WTC11 (cell line): ENCODE results near the gene ZKSCAN8. TPM values are rescaled to one million over a fixed set of nuclear protein-coding genes. Genes with fewer than 3 reads are reported as not detected.

ENCODE experiments used
- ATAC-seq: fragments of 200-7000 bp; cut with Tn5 transposase; 2 replicates; pipeline ENCODE4 v1.10.0; 2021; ENCODE audit warnings: mild to moderate bottlenecking, moderate library complexity
- CTCF ChIA-PET: fragments of 300-600 bp; sonication (Branson Sonifier 250); formaldehyde crosslinking; loops from one replicate; lab custom pipeline; 2021; ENCODE audit warnings: antibody characterized with exemption; lab: Charles Lee
- POLR2A ChIA-PET: fragments of 350-600 bp; sonication (Branson Sonifier 250); formaldehyde crosslinking; loops from one replicate; lab custom pipeline; 2021; ENCODE audit warnings: antibody characterized with exemption; lab: Charles Lee
- DNase-seq: peaks from one replicate; pipeline ENCODE4 v3.0.0; 2021; ENCODE audit warnings: low spot score
- H3K27ac Mint-ChIP-seq: 2 replicates; pipeline ENCODE4 v1.8.0; 2021; ENCODE audit warnings: mixed read lengths
- H3K27me3 Mint-ChIP-seq: 2 replicates; pipeline ENCODE4 v1.8.0; 2021; ENCODE audit warnings: low read depth, mild to moderate bottlenecking, moderate library complexity, mixed read lengths
- H3K36me3 Mint-ChIP-seq: 2 replicates; pipeline ENCODE4 v1.8.0; 2021; ENCODE audit warnings: mixed read lengths
- H3K4me1 Mint-ChIP-seq: 2 replicates; pipeline ENCODE4 v1.8.0; 2022; ENCODE audit warnings: mixed read lengths
- H3K4me3 Mint-ChIP-seq: 2 replicates; pipeline ENCODE4 v1.8.0; 2021; ENCODE audit warnings: mild to moderate bottlenecking, moderate library complexity, mixed read lengths
- H3K9me3 Mint-ChIP-seq: 2 replicates; pipeline ENCODE4 v1.8.0; 2021; ENCODE audit warnings: mixed read lengths
- AFF4 ChIP-seq: sonication (generic); formaldehyde crosslinking; IDR thresholded peaks from 2 replicates; pipeline ENCODE4 v1.8.1; 2023; ENCODE audit warnings: mild to moderate bottlenecking, missing genetic modification reagents, borderline replicate concordance
- AR ChIP-seq: fragments of 250-450 bp; sonication (Bioruptor Pico); IDR thresholded peaks from 2 replicates; pipeline ENCODE4 v1.9.0; 2021; ENCODE audit warnings: mild to moderate bottlenecking
- E2F1 ChIP-seq: sonication (generic); formaldehyde crosslinking; IDR thresholded peaks from 2 replicates; pipeline ENCODE4 v1.8.0; 2022; ENCODE audit warnings: mild to moderate bottlenecking, missing genetic modification reagents
- HMGXB4 ChIP-seq: sonication (generic); formaldehyde crosslinking; IDR thresholded peaks from 2 replicates; pipeline ENCODE4 v1.8.1; 2023; ENCODE audit warnings: mild to moderate bottlenecking, moderate library complexity, missing genetic modification reagents
- NR1H2 ChIP-seq: sonication (generic); formaldehyde crosslinking; IDR thresholded peaks from 2 replicates; pipeline ENCODE4 v1.9.0; 2021; ENCODE audit warnings: mild to moderate bottlenecking, moderate library complexity, missing genetic modification reagents
- PREB ChIP-seq: sonication (generic); formaldehyde crosslinking; IDR thresholded peaks from 2 replicates; pipeline ENCODE4 v1.8.1; 2022; ENCODE audit warnings: mild to moderate bottlenecking, missing genetic modification reagents, moderate library complexity, borderline replicate concordance
- RELA ChIP-seq: sonication (generic); formaldehyde crosslinking; IDR thresholded peaks from 2 replicates; pipeline ENCODE4 v1.8.1; 2022; ENCODE audit warnings: missing genetic modification reagents, mild to moderate bottlenecking, borderline replicate concordance
- SMAD4 ChIP-seq: sonication (generic); formaldehyde crosslinking; IDR thresholded peaks from 2 replicates; pipeline ENCODE4 v1.8.0; 2022; ENCODE audit warnings: mild to moderate bottlenecking, missing genetic modification reagents
- SP1 ChIP-seq: sonication (generic); formaldehyde crosslinking; conservative IDR thresholded peaks from 2 replicates; pipeline ENCODE4 v1.8.1; 2022; ENCODE audit warnings: missing genetic modification reagents
- USF2 ChIP-seq: sonication (generic); formaldehyde crosslinking; IDR thresholded peaks from 2 replicates; pipeline ENCODE4 v1.8.1; 2023; ENCODE audit warnings: mild to moderate bottlenecking, missing genetic modification reagents, moderate library complexity
- ZNF423 ChIP-seq: fragments of 250-450 bp; sonication (Bioruptor Pico); IDR thresholded peaks from 2 replicates; pipeline ENCODE4 v2.1.2; 2022; ENCODE audit warnings: mild to moderate bottlenecking, moderate library complexity
- total RNA-seq: library from RNA; stranded (reverse); gene quantifications from 3 replicates; pipeline ENCODE4 v1.2.3, GENCODE V29; 2021

ZKSCAN8 gene
- total RNA-seq, 1 experiment from 2014 or later: 21.7 TPM

- TF ChIP-seq E2F1 (CRISPR knock-in tag) (no peak), SMAD4 (CRISPR knock-in tag) (no peak), AFF4 (CRISPR knock-in tag) (no peak)
- TF ChIP-seq, all 79 proteins: peak for 0
These were observed 16.6 kb downstream of the ZKSCAN8 start (continued) for GRCh38 chr6:28158318-28158717.

- Mint-ChIP-seq H3K9me3 (peaks cover 16% of the 10 kb centered on the region), H3K27ac (no peak overlapping the region), H3K4me1 (peaks cover 10% of the 10 kb centered on the region), H3K36me3 (peaks cover 48% of the 10 kb centered on the region), H3K27me3 (peaks cover 45% of the 10 kb centered on the region), H3K4me3 (no peak overlapping the region)
- no peak for TF ChIP-seq HMGXB4 (CRISPR knock-in tag)
- no peak for TF ChIP-seq USF2 (CRISPR knock-in tag)
- TF ChIP-seq RELA: no peak
- no peak for TF ChIP-seq NR1H2
- no peak for TF ChIP-seq ZNF423 (CRISPR knock-in tag)
- no peak for TF ChIP-seq AR (CRISPR knock-in tag)
- TF ChIP-seq SP1 (CRISPR knock-in tag): no peak
- no peak for TF ChIP-seq PREB (CRISPR knock-in tag)
- ChIA-PET CTCF (no interaction called here), POLR2A (no interaction called here)
- DNase-seq (no peak), ATAC-seq (no peak)
These were observed 17.4 kb downstream of the ZKSCAN8 start for GRCh38 chr6:28159029-28159607.
